IMR-90 (cell line): ENCODE results near the gene ORC2. TPM values are rescaled to one million over a fixed set of nuclear protein-coding genes. Genes with fewer than 3 reads are reported as not detected.

Experiments
- ATAC-seq: fragments of 200-7000 bp; cut with Tn5 transposase; 2 replicates; pipeline ENCODE4 v1.9.1; 2020; ENCODE audit warnings: low read depth, mild to moderate bottlenecking, moderate library complexity
- BruUV-seq: library from RNA; stranded (reverse); fragments of 400-500 nt; replicated peaks from 2 replicates; lab custom pipeline; 2021; lab: Mats Ljungman, UMichigan
- CTCF ChIA-PET: fragments of 300-600 bp; formaldehyde crosslinking; extraction: SDS; loops from one replicate; lab custom pipeline; 2021; ENCODE audit warnings: antibody characterized with exemption; lab: Yijun Ruan, JAX
- POLR2A ChIA-PET: fragments of 300-600 bp; sonication (Branson Sonifier 250); formaldehyde crosslinking; loops from one replicate; lab custom pipeline; 2022; ENCODE audit warnings: antibody characterized with exemption; ENCODE audit not compliant: unreplicated experiment; lab: Charles Lee
- DNase-seq: peaks from one replicate; pipeline ENCODE4 v3.0.0; 2013
- H2AFZ ChIP-seq: replicated peaks from 2 replicates; pipeline ENCODE3; 2013; ENCODE audit warnings: low read length, mild to moderate bottlenecking; ENCODE audit not compliant: poor library complexity
- H2AK5ac ChIP-seq: 2 replicates; pipeline ENCODE4 v1.6.1; 2013; ENCODE audit warnings: low read depth, low read length, inconsistent platforms
- H2AK9ac ChIP-seq: replicated peaks from 2 replicates; pipeline ENCODE3; 2013; ENCODE audit warnings: mild to moderate bottlenecking, low read depth, low read length, moderate library complexity; ENCODE audit not compliant: poor library complexity
- H2BK120ac ChIP-seq: 2 replicates; pipeline ENCODE4 v1.6.1; 2013; ENCODE audit warnings: low read depth, low read length, inconsistent platforms
- H2BK15ac ChIP-seq: 3 replicates; pipeline ENCODE4 v1.6.1; 2013; ENCODE audit warnings: low read depth, low read length, inconsistent platforms
- H2BK20ac ChIP-seq: 2 replicates; pipeline ENCODE4 v1.6.1; 2013; ENCODE audit warnings: low read depth, mild to moderate bottlenecking, inconsistent platforms, low read length, moderate library complexity
- H2BK5ac ChIP-seq: 2 replicates; pipeline ENCODE4 v1.6.1; 2013; ENCODE audit warnings: mild to moderate bottlenecking, low read depth, low read length, inconsistent platforms; ENCODE audit not compliant: poor library complexity, severe bottlenecking
- H3K14ac ChIP-seq: replicated peaks from 2 replicates; pipeline ENCODE4 v1.6.1; 2013; ENCODE audit warnings: low read depth, low read length, inconsistent platforms
- H3K18ac ChIP-seq: 2 replicates; pipeline ENCODE4 v1.6.1; 2013; ENCODE audit warnings: low read depth, low read length, control low read depth
- H3K23ac ChIP-seq: 2 replicates; pipeline ENCODE4 v1.6.1; 2013; ENCODE audit warnings: low read depth, low read length, inconsistent platforms
- H3K27ac ChIP-seq: 2 replicates; pipeline ENCODE4 v1.5.1; 2013; ENCODE audit warnings: mild to moderate bottlenecking, control low read depth, low read length; ENCODE audit not compliant: insufficient read depth
- H3K27me3 ChIP-seq: 2 replicates; pipeline ENCODE4 v1.6.1; 2013; ENCODE audit warnings: low read length; ENCODE audit not compliant: control insufficient read depth, insufficient read depth
- H3K36me3 ChIP-seq: 2 replicates; pipeline ENCODE4 v1.6.1; 2013; ENCODE audit warnings: low read length, mixed read lengths; ENCODE audit not compliant: control insufficient read depth, insufficient read depth
- H3K4ac ChIP-seq: 2 replicates; pipeline ENCODE4 v1.6.1; 2013; ENCODE audit warnings: low read depth, low read length, inconsistent platforms
- H3K4me1 ChIP-seq: 2 replicates; pipeline ENCODE4 v1.6.1; 2013; ENCODE audit warnings: low read length, mixed read lengths; ENCODE audit not compliant: control insufficient read depth, insufficient read depth
- H3K4me2 ChIP-seq: 2 replicates; pipeline ENCODE4 v1.6.1; 2013; ENCODE audit warnings: low read depth, mild to moderate bottlenecking, control low read depth, low read length, moderate library complexity
- H3K4me3 ChIP-seq: 2 replicates; pipeline ENCODE4 v1.5.1; 2013; ENCODE audit warnings: low read depth, mild to moderate bottlenecking, control low read depth, low read length, moderate library complexity; ENCODE audit not compliant: insufficient read depth
- H3K56ac ChIP-seq: 2 replicates; pipeline ENCODE4 v1.6.1; 2013; ENCODE audit warnings: low read length, inconsistent platforms; ENCODE audit not compliant: insufficient read depth; ENCODE audit errors: extremely low read depth
- H3K79me1 ChIP-seq, 2 experiments: 2 replicates each; pipeline ENCODE4 v1.6.1; 2013; ENCODE audit warnings: low read length in 2 of 2, inconsistent platforms in 1 of 2, low read depth in 1 of 2
- H3K9ac ChIP-seq: 2 replicates; pipeline ENCODE4 v1.6.1; 2013; ENCODE audit warnings: low read depth, low read length, control low read depth
- H3K9me1 ChIP-seq: 2 replicates; pipeline ENCODE4 v1.6.1; 2013; ENCODE audit warnings: low read length, inconsistent platforms; ENCODE audit not compliant: insufficient read depth
- H3K9me3 ChIP-seq: 2 replicates; pipeline ENCODE4 v1.6.1; 2013; ENCODE audit warnings: low read length; ENCODE audit not compliant: control insufficient read depth, insufficient read depth
- H4K20me1 ChIP-seq: 2 replicates; pipeline ENCODE4 v1.6.1; 2013; ENCODE audit warnings: low read length, inconsistent platforms; ENCODE audit not compliant: insufficient read depth
- H4K5ac ChIP-seq: 2 replicates; pipeline ENCODE4 v1.6.1; 2013; ENCODE audit warnings: mild to moderate bottlenecking, low read depth, low read length, control low read depth
- H4K8ac ChIP-seq, 2 experiments: 2 replicates each; pipeline ENCODE4 v1.6.1; 2013; ENCODE audit warnings: low read depth in 2 of 2, low read length in 2 of 2, control low read depth in 1 of 2, inconsistent platforms in 1 of 2
- H4K91ac ChIP-seq: 2 replicates; pipeline ENCODE4 v1.6.1; 2013; ENCODE audit warnings: low read depth, low read length, inconsistent platforms; ENCODE audit not compliant: insufficient read depth
- BHLHE40 ChIP-seq: fragments of 150-350 bp; IDR thresholded peaks from 2 replicates; pipeline ENCODE4 v1.6.1; 2016; ENCODE audit warnings: mild to moderate bottlenecking, low read depth, low read length
- CEBPB ChIP-seq: IDR thresholded peaks from 2 replicates; pipeline ENCODE4 v1.6.1; 2012; ENCODE audit warnings: low read depth, low read length, improper control_type of control experiment
- CHD1 ChIP-seq: IDR thresholded peaks from 2 replicates; pipeline ENCODE4 v1.6.1; 2012; ENCODE audit warnings: low read depth, low read length, improper control_type of control experiment
- FOS ChIP-seq: fragments of 150-350 bp; IDR thresholded peaks from 2 replicates; pipeline ENCODE4 v1.6.1; 2016; ENCODE audit warnings: low read depth, low read length
- MAFK ChIP-seq: IDR thresholded peaks from 2 replicates; pipeline ENCODE4 v1.6.1; 2012; ENCODE audit warnings: low read depth, low read length, improper control_type of control experiment
- MAZ ChIP-seq: IDR thresholded peaks from 2 replicates; pipeline ENCODE4 v1.6.1; 2012; ENCODE audit warnings: low read depth, mild to moderate bottlenecking, low read length, improper control_type of control experiment, moderate library complexity, borderline replicate concordance
- MXI1 ChIP-seq: IDR thresholded peaks from 2 replicates; pipeline ENCODE4 v1.6.1; 2012; ENCODE audit warnings: low read depth, mild to moderate bottlenecking, low read length, moderate library complexity, borderline replicate concordance
- NFE2L2 ChIP-seq: fragments of 150-350 bp; IDR thresholded peaks from 2 replicates; pipeline ENCODE4 v1.6.1; 2016; ENCODE audit warnings: low read depth, mild to moderate bottlenecking, low read length
- POLR2A ChIP-seq: IDR thresholded peaks from 2 replicates; pipeline ENCODE4 v1.6.1; 2012; ENCODE audit warnings: mild to moderate bottlenecking, low read depth, low read length
- RAD21 ChIP-seq: IDR thresholded peaks from 2 replicates; pipeline ENCODE4 v1.6.1; 2012; ENCODE audit warnings: low read length, improper control_type of control experiment
- RCOR1 ChIP-seq: IDR thresholded peaks from 2 replicates; pipeline ENCODE4 v1.6.1; 2012; ENCODE audit warnings: mild to moderate bottlenecking, low read length, improper control_type of control experiment; ENCODE audit not compliant: insufficient replicate concordance
- RFX5 ChIP-seq: IDR thresholded peaks from 2 replicates; pipeline ENCODE4 v1.8.0; 2012; ENCODE audit warnings: low read depth, mild to moderate bottlenecking, low read length, moderate library complexity
- SMC3 ChIP-seq: fragments of 150-350 bp; IDR thresholded peaks from 2 replicates; pipeline ENCODE4 v1.6.1; 2016; ENCODE audit warnings: low read depth, mild to moderate bottlenecking, antibody characterized with exemption, low read length, moderate library complexity
- WGBS, 2 experiments: methylation state at CpG; one replicate each; pipeline versions ENCODE4 v1.1.5 to v1.1.7; 2013; ENCODE audit warnings: missing lambda C conversion rate in 2 of 2; ENCODE audit not compliant: insufficient read length in 1 of 2; ENCODE audit errors: extremely low coverage in 2 of 2; 5-methylcytosine and 5-hydroxymethylcytosine counted together
- dilution Hi-C: fragments of 300-500 bp; cut with HindIII; formaldehyde crosslinking; loops from one replicate; pipeline ENCODE4 v1.14.3; 2018; ENCODE audit warnings: low sequenced_read_pairs; ENCODE audit not compliant: unreplicated experiment
- in situ Hi-C: fragments of 300-500 bp; cut with MboI; formaldehyde crosslinking; loops from 3 replicates; pipeline ENCODE4 v1.14.3; 2019; ENCODE audit warnings: low sequenced_read_pairs, inconsistent platforms, mixed read lengths
- intact Hi-C: fragments of 100-400 bp; cut with micrococcal nuclease; formaldehyde crosslinking; loops from 2 replicates; pipeline ENCODE4 v1.10.0; 2022
- polyA plus RNA-seq, 3 experiments: library from polyadenylated mRNA; depleted of rRNA; stranded (reverse); fragments of >200 nt; gene quantifications; 2 replicates each; pipeline ENCODE4 v1.2.3, GENCODE V29; 2012; ENCODE audit warnings: low replicate concordance in 1 of 3
- total RNA-seq: library from RNA; depleted of rRNA; stranded (reverse); fragments of >200 nt; gene quantifications from 2 replicates; pipeline ENCODE4 v1.2.3, GENCODE V29; 2012
- TF ChIP-seq, protein P1 (sequence below): fragments of 150-350 bp; IDR thresholded peaks from 2 replicates; pipeline ENCODE4 v1.6.1; 2016; ENCODE audit warnings: low read depth, mild to moderate bottlenecking, low read length, moderate library complexity, borderline replicate concordance
- TF ChIP-seq, protein P2 (sequence below): fragments of 150-350 bp; IDR thresholded peaks from 2 replicates; pipeline ENCODE4 v1.6.1; 2017; ENCODE audit warnings: mild to moderate bottlenecking, antibody characterized with exemption, low read length, low read depth
- TF ChIP-seq, protein P3 (sequence below): conservative IDR thresholded peaks from 2 replicates; pipeline ENCODE4 v1.5.1; 2012; ENCODE audit warnings: mild to moderate bottlenecking, low read depth, low read length, improper control_type of control experiment

ORC2 gene
- total and polyA plus RNA-seq, 2 of the 4 experiments (the other 2 are of a cell fraction): 4.4 to 10.0 TPM

DNA sequence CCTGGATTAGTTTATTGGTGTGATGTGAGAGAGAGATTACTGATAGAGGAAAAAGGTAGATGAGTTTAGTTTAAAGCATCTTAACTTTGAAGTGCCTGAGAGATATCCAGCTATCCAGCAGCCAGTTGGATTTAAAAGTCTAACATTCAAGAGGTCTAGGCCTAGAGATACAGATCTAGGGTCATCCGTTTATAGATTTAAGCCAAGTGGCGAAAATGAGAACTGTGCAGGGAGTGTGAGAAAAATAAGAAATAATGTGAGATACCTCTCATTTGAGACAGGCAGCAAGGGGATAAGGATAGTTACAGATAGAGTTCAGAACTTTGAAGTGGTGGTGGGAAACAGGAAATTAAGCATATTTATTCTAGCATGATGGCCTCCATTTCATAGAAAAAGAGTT, 5.3 kb upstream of the ORC2 start:
- dilution Hi-C loops (no loop called here), in situ Hi-C loops (no loop called here), intact Hi-C loops (no loop called here)
- no peaks in the 10 kb centered on the region for H3K9me3 ChIP-seq
- no peak overlapping the region for H2BK120ac ChIP-seq
- no peak overlapping the region for H2AFZ ChIP-seq
- H4K5ac ChIP-seq: no peak overlapping the region
- H3K18ac ChIP-seq: no peak overlapping the region
- H3K4me3 ChIP-seq: no peak overlapping the region
- ATAC-seq (no peak), DNase-seq (no peak)
- 100% methylated on average over 2 of the region's 2 CpGs; no CpG with 5 or more reads in 1 of the 2 experiments for WGBS, 2 experiments
- H4K20me1 ChIP-seq: no peaks in the 10 kb centered on the region
- H3K9me1 ChIP-seq: peaks cover 3% of the 10 kb centered on the region; the same call in 1 of the 2 replicates
- H3K36me3 ChIP-seq: no peaks in the 10 kb centered on the region
- H3K27me3 ChIP-seq: no peaks in the 10 kb centered on the region
- H2BK5ac ChIP-seq: no peak overlapping the region
- H2AK5ac ChIP-seq: no peak overlapping the region
- no peak overlapping the region for H3K4me2 ChIP-seq
- H2AK9ac ChIP-seq: no peak overlapping the region
- no peak overlapping the region for H3K14ac ChIP-seq
- H3K4ac ChIP-seq: no peak overlapping the region
- H4K8ac ChIP-seq: no peak overlapping the region
- ChIA-PET CTCF (interaction anchor here (1.1 kb wide), 1 partner anchor 13 kb away, joined by 3 read pairs; no protein-coding TSS in a partner anchor), POLR2A (no interaction called here)
- H2BK20ac ChIP-seq: no peak overlapping the region
- H3K4me1 ChIP-seq: peaks cover 3% of the 10 kb centered on the region; the same call in 1 of the 2 replicates
- H2BK15ac ChIP-seq: no peak overlapping the region
- H3K9ac ChIP-seq: no peak overlapping the region
- no peak overlapping the region for H3K27ac ChIP-seq
- H3K56ac ChIP-seq: no peak overlapping the region
- H4K91ac ChIP-seq: no peak overlapping the region
- TF ChIP-seq, protein P1, sequence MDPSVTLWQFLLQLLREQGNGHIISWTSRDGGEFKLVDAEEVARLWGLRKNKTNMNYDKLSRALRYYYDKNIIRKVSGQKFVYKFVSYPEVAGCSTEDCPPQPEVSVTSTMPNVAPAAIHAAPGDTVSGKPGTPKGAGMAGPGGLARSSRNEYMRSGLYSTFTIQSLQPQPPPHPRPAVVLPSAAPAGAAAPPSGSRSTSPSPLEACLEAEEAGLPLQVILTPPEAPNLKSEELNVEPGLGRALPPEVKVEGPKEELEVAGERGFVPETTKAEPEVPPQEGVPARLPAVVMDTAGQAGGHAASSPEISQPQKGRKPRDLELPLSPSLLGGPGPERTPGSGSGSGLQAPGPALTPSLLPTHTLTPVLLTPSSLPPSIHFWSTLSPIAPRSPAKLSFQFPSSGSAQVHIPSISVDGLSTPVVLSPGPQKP: no peak
- TF ChIP-seq RAD21: no peak
- TF ChIP-seq, protein P2, sequence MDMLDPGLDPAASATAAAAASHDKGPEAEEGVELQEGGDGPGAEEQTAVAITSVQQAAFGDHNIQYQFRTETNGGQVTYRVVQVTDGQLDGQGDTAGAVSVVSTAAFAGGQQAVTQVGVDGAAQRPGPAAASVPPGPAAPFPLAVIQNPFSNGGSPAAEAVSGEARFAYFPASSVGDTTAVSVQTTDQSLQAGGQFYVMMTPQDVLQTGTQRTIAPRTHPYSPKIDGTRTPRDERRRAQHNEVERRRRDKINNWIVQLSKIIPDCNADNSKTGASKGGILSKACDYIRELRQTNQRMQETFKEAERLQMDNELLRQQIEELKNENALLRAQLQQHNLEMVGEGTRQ: no peak
- no peak for TF ChIP-seq CEBPB
- no peak for TF ChIP-seq RFX5
- no peak for TF ChIP-seq BHLHE40
- TF ChIP-seq, protein P3, sequence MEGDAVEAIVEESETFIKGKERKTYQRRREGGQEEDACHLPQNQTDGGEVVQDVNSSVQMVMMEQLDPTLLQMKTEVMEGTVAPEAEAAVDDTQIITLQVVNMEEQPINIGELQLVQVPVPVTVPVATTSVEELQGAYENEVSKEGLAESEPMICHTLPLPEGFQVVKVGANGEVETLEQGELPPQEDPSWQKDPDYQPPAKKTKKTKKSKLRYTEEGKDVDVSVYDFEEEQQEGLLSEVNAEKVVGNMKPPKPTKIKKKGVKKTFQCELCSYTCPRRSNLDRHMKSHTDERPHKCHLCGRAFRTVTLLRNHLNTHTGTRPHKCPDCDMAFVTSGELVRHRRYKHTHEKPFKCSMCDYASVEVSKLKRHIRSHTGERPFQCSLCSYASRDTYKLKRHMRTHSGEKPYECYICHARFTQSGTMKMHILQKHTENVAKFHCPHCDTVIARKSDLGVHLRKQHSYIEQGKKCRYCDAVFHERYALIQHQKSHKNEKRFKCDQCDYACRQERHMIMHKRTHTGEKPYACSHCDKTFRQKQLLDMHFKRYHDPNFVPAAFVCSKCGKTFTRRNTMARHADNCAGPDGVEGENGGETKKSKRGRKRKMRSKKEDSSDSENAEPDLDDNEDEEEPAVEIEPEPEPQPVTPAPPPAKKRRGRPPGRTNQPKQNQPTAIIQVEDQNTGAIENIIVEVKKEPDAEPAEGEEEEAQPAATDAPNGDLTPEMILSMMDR: no peak
- TF ChIP-seq POLR2A: no peak
- TF ChIP-seq MAFK: no peak
- no peak for TF ChIP-seq FOS
- TF ChIP-seq MXI1: no peak
- no peak for TF ChIP-seq CHD1
- TF ChIP-seq MAZ: no peak
- no peak for TF ChIP-seq SMC3
- no peak for TF ChIP-seq RCOR1
- TF ChIP-seq NFE2L2: no peak
- H3K23ac ChIP-seq: no peak overlapping the region
- no TSS peak for BruUV-seq
- peaks cover 0 to 19% of the 10 kb centered on the region in 2 experiments; a peak in 3 of 4 replicates for H3K79me1 ChIP-seq
